GM12875 (cell line): ENCODE results near the gene UCHL5.
"Not testable (repeated sequence)": the region's sequence is repeated elsewhere in the genome, so short reads cannot be mapped to it uniquely, and the experiment has no call there.

ENCODE experiments used
- H3K4me3 ChIP-seq: one replicate; pipeline ENCODE4 v1.5.1; 2011; ENCODE audit warnings: low read depth, low read length, control low read depth
- TF ChIP-seq, protein P1 (sequence below): IDR thresholded peaks from 2 replicates; pipeline ENCODE4 v1.5.1; 2011; ENCODE audit warnings: low read depth, mild to moderate bottlenecking, control low read depth, inconsistent platforms, low read length, moderate library complexity, borderline replicate concordance; ENCODE audit not compliant: insufficient read depth

The UCHL5 gene

DNA sequence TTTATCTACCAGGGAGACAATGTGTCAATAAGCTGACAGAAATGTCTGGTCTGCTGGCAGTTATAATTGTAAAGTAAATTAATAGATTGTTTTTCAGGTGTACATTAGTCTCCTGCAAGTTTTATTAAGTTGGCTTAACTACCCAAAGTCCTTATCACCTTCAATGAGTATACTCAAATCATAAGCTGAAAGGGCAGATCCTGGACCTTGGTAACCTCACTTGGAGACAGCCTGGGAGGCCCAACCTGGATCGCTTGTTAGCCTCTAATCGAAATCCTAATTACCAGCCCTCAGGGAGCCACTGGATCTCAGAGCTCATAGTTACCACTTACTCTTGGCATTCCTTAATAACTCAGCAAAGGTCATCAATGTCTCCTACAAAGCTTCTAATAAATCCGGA is 49.7 kb downstream of the UCHL5 start:
- TF ChIP-seq, protein P1, sequence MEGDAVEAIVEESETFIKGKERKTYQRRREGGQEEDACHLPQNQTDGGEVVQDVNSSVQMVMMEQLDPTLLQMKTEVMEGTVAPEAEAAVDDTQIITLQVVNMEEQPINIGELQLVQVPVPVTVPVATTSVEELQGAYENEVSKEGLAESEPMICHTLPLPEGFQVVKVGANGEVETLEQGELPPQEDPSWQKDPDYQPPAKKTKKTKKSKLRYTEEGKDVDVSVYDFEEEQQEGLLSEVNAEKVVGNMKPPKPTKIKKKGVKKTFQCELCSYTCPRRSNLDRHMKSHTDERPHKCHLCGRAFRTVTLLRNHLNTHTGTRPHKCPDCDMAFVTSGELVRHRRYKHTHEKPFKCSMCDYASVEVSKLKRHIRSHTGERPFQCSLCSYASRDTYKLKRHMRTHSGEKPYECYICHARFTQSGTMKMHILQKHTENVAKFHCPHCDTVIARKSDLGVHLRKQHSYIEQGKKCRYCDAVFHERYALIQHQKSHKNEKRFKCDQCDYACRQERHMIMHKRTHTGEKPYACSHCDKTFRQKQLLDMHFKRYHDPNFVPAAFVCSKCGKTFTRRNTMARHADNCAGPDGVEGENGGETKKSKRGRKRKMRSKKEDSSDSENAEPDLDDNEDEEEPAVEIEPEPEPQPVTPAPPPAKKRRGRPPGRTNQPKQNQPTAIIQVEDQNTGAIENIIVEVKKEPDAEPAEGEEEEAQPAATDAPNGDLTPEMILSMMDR, result no peak
- H3K4me3 ChIP-seq, result no peak overlapping the region

GRCh38 chr1:193005785-193006184 is 53.4 kb downstream of the UCHL5 start:
- H3K4me3 ChIP-seq, result no peak overlapping the region
- TF ChIP-seq, protein P1, result no peak

DNA sequence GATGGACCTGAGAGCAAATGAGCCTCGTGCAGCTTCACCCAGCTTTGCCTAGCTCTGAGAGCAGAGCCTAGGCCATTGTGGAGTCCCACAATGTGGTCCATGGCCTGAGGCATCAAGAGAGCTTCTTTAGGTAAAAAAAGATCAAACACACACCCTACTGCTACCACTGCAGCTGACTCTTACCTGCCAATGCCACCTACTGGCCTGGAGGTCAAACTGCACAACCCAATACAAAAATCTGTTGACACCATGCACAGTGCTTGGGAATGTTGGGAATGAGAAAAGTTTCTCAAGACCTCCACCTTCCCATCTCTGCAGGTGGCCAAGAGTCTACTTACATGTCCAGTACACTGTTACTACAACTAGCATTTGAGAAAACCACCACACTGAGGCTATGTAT is 60.6 kb downstream of the UCHL5 start:
- H3K4me3 ChIP-seq, result no peak overlapping the region
- TF ChIP-seq, protein P1, result peak; percentile 47; the same call in 1 of the 2 replicates

DNA sequence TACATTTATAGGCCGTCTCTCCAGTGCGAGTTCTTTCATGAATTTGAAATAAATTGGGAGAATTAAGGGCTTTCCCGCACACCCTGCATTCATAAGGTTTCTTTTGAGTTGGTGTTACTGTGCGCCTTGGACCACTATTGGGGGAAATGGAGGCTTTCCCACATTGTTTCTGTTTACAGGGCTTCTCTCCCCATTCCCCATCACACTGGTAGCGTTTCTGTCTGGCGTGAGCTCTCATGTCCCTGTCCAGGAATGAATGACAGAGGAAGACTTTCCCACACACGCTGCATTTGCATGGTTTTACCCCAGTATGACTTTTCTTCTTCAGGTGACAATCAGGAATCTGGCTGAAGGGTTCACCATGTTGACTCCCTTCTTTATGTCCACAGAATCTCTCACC is 65.0 kb downstream of the UCHL5 start:
- TF ChIP-seq, protein P1, result no peak

DNA sequence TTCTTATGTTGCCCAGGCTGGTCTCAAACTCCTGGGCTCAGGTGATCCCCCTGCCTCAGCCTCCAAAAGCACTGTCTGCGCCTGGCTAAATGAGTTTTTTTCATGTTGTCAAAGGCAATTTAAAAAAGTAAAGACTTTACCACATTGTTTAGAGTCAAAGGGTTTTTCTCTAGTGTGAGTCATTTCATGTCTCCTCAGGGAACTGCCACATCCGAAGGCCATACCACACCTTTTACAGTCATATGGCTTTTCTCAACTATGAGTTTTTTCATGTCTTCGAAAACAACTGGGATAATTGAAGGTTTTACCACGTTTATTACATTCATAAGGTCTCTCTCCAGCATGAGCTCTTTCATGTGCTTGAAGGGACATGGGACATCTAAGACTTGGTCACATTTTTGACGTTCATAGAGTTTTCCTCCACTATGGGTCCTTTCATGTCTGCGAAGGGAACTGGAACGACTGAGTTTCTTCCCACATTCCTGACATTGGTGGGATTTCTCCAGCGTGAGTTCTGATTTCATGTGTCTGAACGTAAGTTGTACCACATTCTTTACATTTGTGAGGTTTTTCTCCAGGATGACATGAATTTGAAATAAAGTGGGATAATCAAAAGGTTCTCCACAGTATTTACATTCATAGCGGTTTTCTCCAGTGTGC is 65.6 kb downstream of the UCHL5 start:
- TF ChIP-seq, protein P1, result no peak
- no peak overlapping the region for H3K4me3 ChIP-seq

More for the DNA sequence above, 65.0 kb downstream of the UCHL5 start:
- no peak overlapping the region for H3K4me3 ChIP-seq

DNA sequence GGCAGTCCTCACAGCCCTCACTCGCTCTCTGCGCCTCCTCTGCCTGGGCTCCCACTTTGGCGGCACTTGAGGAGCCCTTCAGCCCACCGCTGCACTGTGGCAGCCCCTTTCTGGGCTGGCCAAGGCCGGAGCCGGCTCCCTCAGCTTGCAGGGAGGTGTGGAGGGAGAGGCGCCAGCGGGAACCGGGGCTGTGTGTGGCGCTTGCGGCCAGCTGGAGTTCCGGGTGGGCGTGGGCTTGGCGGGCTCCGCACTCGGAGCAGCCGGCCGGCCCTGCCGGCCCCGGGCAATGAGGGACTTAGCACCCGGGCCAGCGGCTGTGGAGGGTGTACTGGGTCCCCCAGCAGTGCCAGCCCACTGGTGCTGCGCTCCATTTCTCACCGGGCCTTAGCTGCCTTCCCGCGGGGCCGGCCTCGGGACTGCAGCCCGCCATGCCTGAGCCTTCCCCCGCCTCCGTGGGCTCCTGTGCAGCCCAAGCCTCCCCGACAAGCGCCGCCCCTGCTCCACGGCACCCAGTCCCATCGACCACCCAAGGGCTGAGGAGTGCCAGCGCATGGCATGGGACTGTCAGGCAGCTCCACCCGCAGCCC is 72.3 kb downstream of the UCHL5 start:
- not testable (repeated sequence) for H3K4me3 ChIP-seq

DNA sequence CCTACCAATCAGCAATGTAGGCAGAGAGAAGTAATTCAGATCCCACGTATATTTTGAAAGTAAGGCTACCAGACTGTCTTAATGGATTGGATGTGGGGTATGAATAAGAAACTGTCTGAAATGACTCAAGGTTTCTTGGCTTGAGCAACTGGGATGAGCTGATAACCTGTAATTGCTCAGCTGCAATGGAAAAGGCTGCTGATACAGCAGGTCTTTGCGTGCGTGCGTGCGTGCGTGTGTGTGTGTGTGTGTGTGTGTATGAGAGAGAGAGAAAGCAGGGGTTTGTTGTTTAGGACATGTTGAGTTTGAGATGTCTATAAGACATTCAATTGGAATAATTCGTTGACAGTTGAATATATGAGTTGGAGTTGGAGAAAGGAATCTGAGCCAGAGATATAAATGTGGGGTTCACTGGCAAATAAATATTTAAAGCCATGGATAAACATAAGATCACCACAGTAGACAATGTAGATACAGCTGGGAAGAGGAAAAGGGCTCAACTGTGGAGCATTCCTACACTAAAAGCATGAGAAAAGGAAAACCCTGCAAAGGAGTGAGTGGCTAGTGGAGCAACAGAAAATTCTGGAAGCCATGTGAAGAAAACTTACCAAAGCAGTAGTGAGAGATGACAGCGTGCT is 72.9 kb downstream of the UCHL5 start:
- TF ChIP-seq, protein P1, result no peak
- H3K4me3 ChIP-seq, result no peak overlapping the region
